Left renal pelvis (tissue), 4 donors: Measurements from ENCODE around the gene C9. TPM values are rescaled to one million over a fixed set of nuclear protein-coding genes. Genes with fewer than 3 reads are reported as not detected.

Experiments
- polyA plus RNA-seq, 4 donors: library from polyadenylated mRNA; unstranded; fragments of 120-200 nt; gene quantifications; one replicate each; pipeline ENCODE4 v1.2.1, GENCODE V29; 2013; ENCODE audit not compliant: insufficient read length in 4 of 4

C9 gene
- polyA plus RNA-seq, 4 donors: 0.07 to 0.37 (median 0.30) TPM

Other genes starting within 250 kb of the C9 start
- gene FYB1, start 144.9 kb downstream of the C9 start, polyA plus RNA-seq: 1 to 10 TPM; 3.7 to 4.8 (median 4.4) TPM
- 100 to 1,000 TPM; 125 to 212 (median 182) TPM for gene DAB2, start 60.5 kb upstream of the C9 start, polyA plus RNA-seq